HepG2 (cell line): ENCODE measurements around the gene BAZ1A. TPM values are rescaled to one million over a fixed set of nuclear protein-coding genes. Genes with fewer than 3 reads are reported as not detected.

Experiments
- BCL3 ChIP-seq: sonication (generic); formaldehyde crosslinking; IDR thresholded peaks from 2 replicates; pipeline ENCODE4 v1.5.1; 2020; ENCODE audit warnings: mild to moderate bottlenecking, missing genetic modification reagents, moderate library complexity
- ELF3 ChIP-seq: IDR thresholded peaks from 2 replicates; pipeline ENCODE4 v1.6.1; 2016; ENCODE audit warnings: missing genetic modification reagents, missing compliant biosample characterization
- NBN ChIP-seq: fragments of 450-650 bp; conservative IDR thresholded peaks from 2 replicates; pipeline ENCODE4 v1.6.1; 2017
- NFATC3 ChIP-seq: sonication (generic); formaldehyde crosslinking; IDR thresholded peaks from 2 replicates; pipeline ENCODE4 v1.5.1; 2020; ENCODE audit warnings: mild to moderate bottlenecking, missing genetic modification reagents
- SAP130 ChIP-seq: IDR thresholded peaks from 2 replicates; pipeline ENCODE4 v1.6.1; 2016; ENCODE audit warnings: low read depth
- SATB2 ChIP-seq: sonication (generic); formaldehyde crosslinking; IDR thresholded peaks from 2 replicates; pipeline ENCODE4 v1.5.0; 2020; ENCODE audit warnings: missing genetic modification reagents
- TFAP4 ChIP-seq: sonication (generic); IDR thresholded peaks from 2 replicates; pipeline ENCODE4 v1.6.1; 2016; ENCODE audit warnings: low read depth, borderline replicate concordance
- TIGD3 ChIP-seq: sonication (generic); formaldehyde crosslinking; IDR thresholded peaks from 2 replicates; pipeline ENCODE4 v1.5.1; 2020; ENCODE audit warnings: mild to moderate bottlenecking, missing genetic modification reagents, borderline replicate concordance
- ZNF143 ChIP-seq: sonication (generic); formaldehyde crosslinking; IDR thresholded peaks from 2 replicates; pipeline ENCODE4 v1.4.0; 2020; ENCODE audit warnings: missing genetic modification reagents
- ZNF34 ChIP-seq: sonication (generic); formaldehyde crosslinking; IDR thresholded peaks from 2 replicates; pipeline ENCODE4 v1.4.0; 2020; ENCODE audit warnings: mild to moderate bottlenecking, missing genetic modification reagents, borderline replicate concordance
- ZNF597 ChIP-seq: sonication (generic); formaldehyde crosslinking; IDR thresholded peaks from 2 replicates; pipeline ENCODE4 v1.5.0; 2020; ENCODE audit warnings: missing genetic modification reagents
- ZNF878 ChIP-seq: sonication (generic); formaldehyde crosslinking; IDR thresholded peaks from 2 replicates; pipeline ENCODE4 v1.8.1; 2023; ENCODE audit warnings: mild to moderate bottlenecking, missing genetic modification reagents, moderate library complexity
- polyA plus RNA-seq, 8 experiments: library from polyadenylated mRNA; depleted of rRNA in 3 of 8; stranded (reverse) in 7 of 8; unstranded in 1 of 8; fragments of >200 nt; fragmentation: Illumina TruSeq in 4 of 8; extraction: Trizol in 4 of 8; gene quantifications; 2 replicates each; pipeline versions ENCODE4 v1.2.1 to v1.2.3, GENCODE V29; 2011 to 2016; ENCODE audit warnings: low read depth in 4 of 8, missing spikeins in 1 of 8, mixed read lengths in 1 of 8; ENCODE audit not compliant: insufficient read depth in 1 of 8
- total RNA-seq, 5 experiments: library from RNA; depleted of rRNA; stranded (reverse); fragments of >200 nt; fragmentation: Illumina TruSeq; extraction: Trizol; gene quantifications; 2 replicates each; pipeline ENCODE4 v1.2.3, GENCODE V29; 2016; ENCODE audit warnings: low read depth in 1 of 5
- TF ChIP-seq, protein P1 (sequence below): sonication (generic); formaldehyde crosslinking; IDR thresholded peaks from 2 replicates; pipeline ENCODE4 v1.4.0; 2020; ENCODE audit warnings: missing genetic modification reagents, borderline replicate concordance
- TF ChIP-seq, protein P2 (sequence below): sonication (generic); formaldehyde crosslinking; conservative IDR thresholded peaks from 2 replicates; pipeline ENCODE4 v1.8.1; 2023; ENCODE audit warnings: missing genetic modification reagents
- TF ChIP-seq, protein P3 (sequence below): sonication (generic); formaldehyde crosslinking; IDR thresholded peaks from 2 replicates; pipeline ENCODE4 v1.4.0; 2020; ENCODE audit warnings: missing genetic modification reagents, borderline replicate concordance
- TF ChIP-seq, protein P4 (sequence below): sonication (generic); formaldehyde crosslinking; IDR thresholded peaks from 2 replicates; pipeline ENCODE4 v1.8.1; 2023; ENCODE audit warnings: missing genetic modification reagents, mild to moderate bottlenecking, borderline replicate concordance

The BAZ1A gene
- total and polyA plus RNA-seq, 2 of the 13 experiments (the other 11 are each of a cell fraction or from before 2014, with no cell fraction given) = 20.9 to 56.8 TPM

DNA sequence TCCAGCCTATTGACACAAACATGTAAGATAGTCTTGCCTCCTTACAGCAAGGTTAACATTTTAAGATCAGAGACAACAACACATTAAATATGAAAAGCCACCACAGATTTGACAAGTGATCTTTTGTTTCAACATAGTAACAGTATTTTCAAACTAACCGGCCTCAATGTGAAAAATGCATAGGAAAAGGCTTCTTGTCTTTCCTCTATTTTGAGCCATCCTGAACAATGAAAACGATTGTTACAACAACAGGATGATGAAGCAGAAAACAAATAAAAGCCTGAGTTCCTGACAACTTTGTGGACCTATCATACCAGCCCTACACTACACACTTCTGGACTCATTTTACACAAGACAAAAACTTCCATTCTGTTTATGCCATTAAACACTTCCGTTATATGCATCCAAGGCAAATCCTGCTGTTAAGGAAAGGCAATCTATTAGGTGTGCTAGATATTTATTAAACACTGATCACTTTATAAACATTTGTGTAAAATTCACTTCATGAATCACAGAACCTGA, 37.3 kb downstream of the BAZ1A start (continued):
- TF ChIP-seq, protein P1, sequence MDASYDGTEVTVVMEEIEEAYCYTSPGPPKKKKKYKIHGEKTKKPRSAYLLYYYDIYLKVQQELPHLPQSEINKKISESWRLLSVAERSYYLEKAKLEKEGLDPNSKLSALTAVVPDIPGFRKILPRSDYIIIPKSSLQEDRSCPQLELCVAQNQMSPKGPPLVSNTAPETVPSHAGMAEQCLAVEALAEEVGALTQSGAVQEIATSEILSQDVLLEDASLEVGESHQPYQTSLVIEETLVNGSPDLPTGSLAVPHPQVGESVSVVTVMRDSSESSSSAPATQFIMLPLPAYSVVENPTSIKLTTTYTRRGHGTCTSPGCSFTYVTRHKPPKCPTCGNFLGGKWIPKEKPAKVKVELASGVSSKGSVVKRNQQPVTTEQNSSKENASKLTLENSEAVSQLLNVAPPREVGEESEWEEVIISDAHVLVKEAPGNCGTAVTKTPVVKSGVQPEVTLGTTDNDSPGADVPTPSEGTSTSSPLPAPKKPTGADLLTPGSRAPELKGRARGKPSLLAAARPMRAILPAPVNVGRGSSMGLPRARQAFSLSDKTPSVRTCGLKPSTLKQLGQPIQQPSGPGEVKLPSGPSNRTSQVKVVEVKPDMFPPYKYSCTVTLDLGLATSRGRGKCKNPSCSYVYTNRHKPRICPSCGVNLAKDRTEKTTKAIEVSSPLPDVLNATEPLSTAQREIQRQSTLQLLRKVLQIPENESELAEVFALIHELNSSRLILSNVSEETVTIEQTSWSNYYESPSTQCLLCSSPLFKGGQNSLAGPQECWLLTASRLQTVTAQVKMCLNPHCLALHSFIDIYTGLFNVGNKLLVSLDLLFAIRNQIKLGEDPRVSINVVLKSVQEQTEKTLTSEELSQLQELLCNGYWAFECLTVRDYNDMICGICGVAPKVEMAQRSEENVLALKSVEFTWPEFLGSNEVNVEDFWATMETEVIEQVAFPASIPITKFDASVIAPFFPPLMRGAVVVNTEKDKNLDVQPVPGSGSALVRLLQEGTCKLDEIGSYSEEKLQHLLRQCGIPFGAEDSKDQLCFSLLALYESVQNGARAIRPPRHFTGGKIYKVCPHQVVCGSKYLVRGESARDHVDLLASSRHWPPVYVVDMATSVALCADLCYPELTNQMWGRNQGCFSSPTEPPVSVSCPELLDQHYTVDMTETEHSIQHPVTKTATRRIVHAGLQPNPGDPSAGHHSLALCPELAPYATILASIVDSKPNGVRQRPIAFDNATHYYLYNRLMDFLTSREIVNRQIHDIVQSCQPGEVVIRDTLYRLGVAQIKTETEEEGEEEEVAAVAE (CRISPR knock-in tag) = peak; percentile 82
- TF ChIP-seq, protein P2, sequence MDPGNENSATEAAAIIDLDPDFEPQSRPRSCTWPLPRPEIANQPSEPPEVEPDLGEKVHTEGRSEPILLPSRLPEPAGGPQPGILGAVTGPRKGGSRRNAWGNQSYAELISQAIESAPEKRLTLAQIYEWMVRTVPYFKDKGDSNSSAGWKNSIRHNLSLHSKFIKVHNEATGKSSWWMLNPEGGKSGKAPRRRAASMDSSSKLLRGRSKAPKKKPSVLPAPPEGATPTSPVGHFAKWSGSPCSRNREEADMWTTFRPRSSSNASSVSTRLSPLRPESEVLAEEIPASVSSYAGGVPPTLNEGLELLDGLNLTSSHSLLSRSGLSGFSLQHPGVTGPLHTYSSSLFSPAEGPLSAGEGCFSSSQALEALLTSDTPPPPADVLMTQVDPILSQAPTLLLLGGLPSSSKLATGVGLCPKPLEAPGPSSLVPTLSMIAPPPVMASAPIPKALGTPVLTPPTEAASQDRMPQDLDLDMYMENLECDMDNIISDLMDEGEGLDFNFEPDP = no peak
- TF ChIP-seq, protein P3, sequence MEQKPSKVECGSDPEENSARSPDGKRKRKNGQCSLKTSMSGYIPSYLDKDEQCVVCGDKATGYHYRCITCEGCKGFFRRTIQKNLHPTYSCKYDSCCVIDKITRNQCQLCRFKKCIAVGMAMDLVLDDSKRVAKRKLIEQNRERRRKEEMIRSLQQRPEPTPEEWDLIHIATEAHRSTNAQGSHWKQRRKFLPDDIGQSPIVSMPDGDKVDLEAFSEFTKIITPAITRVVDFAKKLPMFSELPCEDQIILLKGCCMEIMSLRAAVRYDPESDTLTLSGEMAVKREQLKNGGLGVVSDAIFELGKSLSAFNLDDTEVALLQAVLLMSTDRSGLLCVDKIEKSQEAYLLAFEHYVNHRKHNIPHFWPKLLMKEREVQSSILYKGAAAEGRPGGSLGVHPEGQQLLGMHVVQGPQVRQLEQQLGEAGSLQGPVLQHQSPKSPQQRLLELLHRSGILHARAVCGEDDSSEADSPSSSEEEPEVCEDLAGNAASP (CRISPR knock-in tag) = peak; percentile 30; the same call in 1 of the 2 replicates
- no peak for TF ChIP-seq TIGD3 (CRISPR knock-in tag)
- peak; percentile 87 for TF ChIP-seq SAP130 (CRISPR knock-in tag)
- TF ChIP-seq NBN = no peak
- TF ChIP-seq ELF3 (CRISPR knock-in tag) = peak; percentile 95
- no peak for TF ChIP-seq ZNF597 (CRISPR knock-in tag)
- TF ChIP-seq, protein P4, sequence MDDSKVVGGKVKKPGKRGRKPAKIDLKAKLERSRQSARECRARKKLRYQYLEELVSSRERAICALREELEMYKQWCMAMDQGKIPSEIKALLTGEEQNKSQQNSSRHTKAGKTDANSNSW (CRISPR knock-in tag) = no peak
- TF ChIP-seq NFATC3 = no peak
- no peak for TF ChIP-seq ZNF143 (CRISPR knock-in tag)
- 0 out of 2 replicates have a peak, but pooled peaks have one; percentile 3 for TF ChIP-seq SATB2 (CRISPR knock-in tag)
- TF ChIP-seq TFAP4 = no peak
- no peak for TF ChIP-seq BCL3 (CRISPR knock-in tag)
- no peak for TF ChIP-seq ZNF34 (CRISPR knock-in tag)
- peak; percentile 79; the same call in 1 of the 2 replicates for TF ChIP-seq ZNF878 (CRISPR knock-in tag)
